Astrocyte of the cerebellum (primary cell): ENCODE measurements around the gene LRRC4C.

ENCODE experiments used
- DNase-seq: peaks from one replicate; pipeline ENCODE4 v3.0.0-alpha.2; 2011; ENCODE audit warnings: low read depth
- H3K4me3 ChIP-seq: 2 replicates; pipeline ENCODE4 v1.5.1; 2011; ENCODE audit warnings: mild to moderate bottlenecking, low read depth, low read length, moderate library complexity
- in situ Hi-C: cut with HindIII; loops from 2 replicates; pipeline ENCODE4 v1.10.0; 2017; ENCODE audit warnings: low sequenced_read_pairs
- TF ChIP-seq, protein P1 (sequence below): IDR thresholded peaks from 2 replicates; pipeline ENCODE4 v1.5.1; 2012; ENCODE audit warnings: low read length, low read depth, moderate library complexity, mild to moderate bottlenecking; ENCODE audit errors: missing control alignments

The LRRC4C gene

GRCh38 chr11:41459465-41460401, at the start of gene LRRC4C:
LRRC4C (minus strand) TSS chr11:41459652.
- in situ Hi-C loops: no loop called here
- peak within 1 kb of the TSS; percentile 30 for H3K4me3 ChIP-seq

DNA sequence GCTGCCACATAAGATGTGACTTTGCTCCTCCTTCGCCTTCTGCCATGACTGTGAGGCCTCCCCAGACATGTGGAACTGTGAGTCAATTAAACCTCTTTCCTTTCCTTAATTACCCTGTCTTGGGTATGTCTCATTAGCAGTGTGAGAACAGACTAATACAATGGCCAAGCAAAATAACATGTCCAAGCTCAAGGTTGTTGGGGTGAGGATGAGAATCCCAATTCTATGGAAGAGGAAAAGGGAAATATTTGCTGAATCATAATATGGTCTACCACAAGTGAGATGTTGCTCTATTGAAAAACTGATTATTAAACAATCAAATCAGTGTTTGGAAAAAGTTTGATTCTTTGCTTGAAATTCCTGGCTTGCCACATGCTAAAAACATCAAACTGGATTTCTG, 48.7 kb upstream of the LRRC4C start:
- no peak for DNase-seq
- no peak overlapping the region for H3K4me3 ChIP-seq
- in situ Hi-C loops: no loop called here
- TF ChIP-seq, protein P1, sequence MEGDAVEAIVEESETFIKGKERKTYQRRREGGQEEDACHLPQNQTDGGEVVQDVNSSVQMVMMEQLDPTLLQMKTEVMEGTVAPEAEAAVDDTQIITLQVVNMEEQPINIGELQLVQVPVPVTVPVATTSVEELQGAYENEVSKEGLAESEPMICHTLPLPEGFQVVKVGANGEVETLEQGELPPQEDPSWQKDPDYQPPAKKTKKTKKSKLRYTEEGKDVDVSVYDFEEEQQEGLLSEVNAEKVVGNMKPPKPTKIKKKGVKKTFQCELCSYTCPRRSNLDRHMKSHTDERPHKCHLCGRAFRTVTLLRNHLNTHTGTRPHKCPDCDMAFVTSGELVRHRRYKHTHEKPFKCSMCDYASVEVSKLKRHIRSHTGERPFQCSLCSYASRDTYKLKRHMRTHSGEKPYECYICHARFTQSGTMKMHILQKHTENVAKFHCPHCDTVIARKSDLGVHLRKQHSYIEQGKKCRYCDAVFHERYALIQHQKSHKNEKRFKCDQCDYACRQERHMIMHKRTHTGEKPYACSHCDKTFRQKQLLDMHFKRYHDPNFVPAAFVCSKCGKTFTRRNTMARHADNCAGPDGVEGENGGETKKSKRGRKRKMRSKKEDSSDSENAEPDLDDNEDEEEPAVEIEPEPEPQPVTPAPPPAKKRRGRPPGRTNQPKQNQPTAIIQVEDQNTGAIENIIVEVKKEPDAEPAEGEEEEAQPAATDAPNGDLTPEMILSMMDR: no peak

More at GRCh38 chr11:41459465-41460401, at the start of gene LRRC4C:
- no peak for DNase-seq
- TF ChIP-seq, protein P1: no peak

GRCh38 chr11:41499429-41499828, 40.0 kb upstream of the LRRC4C start:
- TF ChIP-seq, protein P1: no peak
- DNase-seq: no peak
- no peak overlapping the region for H3K4me3 ChIP-seq
- in situ Hi-C loops: no loop called here

DNA sequence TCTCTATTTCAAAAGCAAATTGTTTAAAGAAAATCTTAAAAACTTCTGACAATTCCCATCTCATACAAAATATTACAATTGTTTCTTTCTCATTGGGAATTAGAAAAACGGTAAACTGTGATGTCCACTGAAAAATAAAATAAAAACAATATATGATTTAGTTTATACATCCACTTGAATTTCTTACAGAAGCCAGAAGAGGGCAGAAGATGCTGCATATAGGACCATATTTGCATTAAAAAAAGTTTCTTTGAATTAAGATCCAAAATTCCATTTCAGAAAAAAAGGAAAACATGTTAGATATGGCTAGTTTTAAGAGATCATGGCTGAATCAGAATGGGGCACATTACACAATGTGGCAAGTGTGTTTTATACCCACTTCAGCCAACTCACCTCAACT, 39.3 kb upstream of the LRRC4C start:
- TF ChIP-seq, protein P1: no peak
- in situ Hi-C loops: no loop called here
- DNase-seq: no peak
- no peak overlapping the region for H3K4me3 ChIP-seq

- in situ Hi-C loops: no loop called here
- TF ChIP-seq, protein P1: no peak
- H3K4me3 ChIP-seq: no peak overlapping the region
- peak; percentile 35 for DNase-seq
Measured at GRCh38 chr11:41497974-41498373, 38.5 kb upstream of the LRRC4C start.

GRCh38 chr11:41494716-41495115, 35.3 kb upstream of the LRRC4C start:
- in situ Hi-C loops: no loop called here
- TF ChIP-seq, protein P1: no peak

More at GRCh38 chr11:41494716-41495115, 35.3 kb upstream of the LRRC4C start:
- DNase-seq: no peak
- H3K4me3 ChIP-seq: no peak overlapping the region
